HFF-Myc (cell line): ENCODE measurements around the gene ACOT11.

Experiments used
- DNase-seq: peaks from one replicate; pipeline ENCODE4 v3.0.0-alpha.2; 2011; ENCODE audit warnings: low read depth; ENCODE audit errors: extremely low read depth
- H3K4me3 ChIP-seq: replicated peaks from 2 replicates; pipeline ENCODE4 v1.5.1; 2011; ENCODE audit warnings: low read depth, mild to moderate bottlenecking, control low read depth, low read length
- TF ChIP-seq, protein P1 (sequence below): IDR thresholded peaks from 2 replicates; pipeline ENCODE4 v1.5.1; 2012; ENCODE audit warnings: mild to moderate bottlenecking, low read depth, low read length, control low read depth; ENCODE audit errors: missing control alignments

ACOT11 gene

DNA sequence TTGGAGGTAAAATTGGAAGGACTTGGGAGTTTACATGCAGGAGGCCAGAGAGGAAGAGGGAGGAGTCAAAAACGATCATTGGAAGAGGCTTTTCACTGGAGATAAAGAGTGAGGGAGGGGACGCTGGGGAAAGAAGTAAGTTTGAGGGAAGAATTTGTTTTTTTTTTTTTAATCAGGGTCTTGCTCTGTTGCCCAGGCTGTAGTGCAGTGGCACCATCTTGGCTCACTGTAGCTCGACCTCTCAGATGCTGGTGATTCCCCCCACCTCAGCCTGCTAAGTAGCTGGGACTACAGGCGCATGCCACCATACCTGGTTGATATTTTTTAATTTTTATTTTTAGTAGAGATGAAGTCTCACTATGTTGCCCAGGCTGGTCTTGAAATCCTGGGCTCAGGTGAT, 92.3 kb downstream of the ACOT11 start:
- no peak for DNase-seq
- TF ChIP-seq, protein P1, sequence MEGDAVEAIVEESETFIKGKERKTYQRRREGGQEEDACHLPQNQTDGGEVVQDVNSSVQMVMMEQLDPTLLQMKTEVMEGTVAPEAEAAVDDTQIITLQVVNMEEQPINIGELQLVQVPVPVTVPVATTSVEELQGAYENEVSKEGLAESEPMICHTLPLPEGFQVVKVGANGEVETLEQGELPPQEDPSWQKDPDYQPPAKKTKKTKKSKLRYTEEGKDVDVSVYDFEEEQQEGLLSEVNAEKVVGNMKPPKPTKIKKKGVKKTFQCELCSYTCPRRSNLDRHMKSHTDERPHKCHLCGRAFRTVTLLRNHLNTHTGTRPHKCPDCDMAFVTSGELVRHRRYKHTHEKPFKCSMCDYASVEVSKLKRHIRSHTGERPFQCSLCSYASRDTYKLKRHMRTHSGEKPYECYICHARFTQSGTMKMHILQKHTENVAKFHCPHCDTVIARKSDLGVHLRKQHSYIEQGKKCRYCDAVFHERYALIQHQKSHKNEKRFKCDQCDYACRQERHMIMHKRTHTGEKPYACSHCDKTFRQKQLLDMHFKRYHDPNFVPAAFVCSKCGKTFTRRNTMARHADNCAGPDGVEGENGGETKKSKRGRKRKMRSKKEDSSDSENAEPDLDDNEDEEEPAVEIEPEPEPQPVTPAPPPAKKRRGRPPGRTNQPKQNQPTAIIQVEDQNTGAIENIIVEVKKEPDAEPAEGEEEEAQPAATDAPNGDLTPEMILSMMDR = no peak

GRCh38 chr1:54640863-54641836, 93.1 kb downstream of the ACOT11 start, which contains the start of gene MROH7:
Gene MROH7, plus strand, starts transcription at chr1:54641786. Its CDS starts 11,141 bp downstream, at chr1:54652927.
- no peak for DNase-seq
- H3K4me3 ChIP-seq = no peak within 1 kb of the TSS
- TF ChIP-seq, protein P1 = no peak

More for the DNA sequence above, 92.3 kb downstream of the ACOT11 start:
- H3K4me3 ChIP-seq = no peak overlapping the region

DNA sequence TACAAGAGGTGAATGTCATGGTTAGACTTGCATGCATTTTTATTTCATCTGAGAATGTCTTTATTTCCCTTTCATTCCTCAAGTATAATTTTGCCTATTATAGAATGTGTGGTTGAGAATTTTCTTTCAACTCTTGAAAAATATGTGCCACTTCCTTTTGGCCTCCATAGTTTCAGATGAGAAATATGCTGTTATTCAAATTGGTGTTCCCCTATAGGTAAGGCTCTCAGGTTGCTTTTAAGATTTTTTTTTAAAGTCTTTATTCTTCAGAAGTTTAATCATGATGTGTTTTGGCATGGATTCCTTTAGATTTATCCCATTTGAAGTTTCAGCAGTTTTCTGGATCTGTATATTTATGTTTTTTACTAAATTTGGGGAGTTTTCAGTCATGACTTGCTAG, 95.7 kb downstream of the ACOT11 start:
- no peak overlapping the region for H3K4me3 ChIP-seq
- no peak for DNase-seq
- TF ChIP-seq, protein P1 = no peak

DNA sequence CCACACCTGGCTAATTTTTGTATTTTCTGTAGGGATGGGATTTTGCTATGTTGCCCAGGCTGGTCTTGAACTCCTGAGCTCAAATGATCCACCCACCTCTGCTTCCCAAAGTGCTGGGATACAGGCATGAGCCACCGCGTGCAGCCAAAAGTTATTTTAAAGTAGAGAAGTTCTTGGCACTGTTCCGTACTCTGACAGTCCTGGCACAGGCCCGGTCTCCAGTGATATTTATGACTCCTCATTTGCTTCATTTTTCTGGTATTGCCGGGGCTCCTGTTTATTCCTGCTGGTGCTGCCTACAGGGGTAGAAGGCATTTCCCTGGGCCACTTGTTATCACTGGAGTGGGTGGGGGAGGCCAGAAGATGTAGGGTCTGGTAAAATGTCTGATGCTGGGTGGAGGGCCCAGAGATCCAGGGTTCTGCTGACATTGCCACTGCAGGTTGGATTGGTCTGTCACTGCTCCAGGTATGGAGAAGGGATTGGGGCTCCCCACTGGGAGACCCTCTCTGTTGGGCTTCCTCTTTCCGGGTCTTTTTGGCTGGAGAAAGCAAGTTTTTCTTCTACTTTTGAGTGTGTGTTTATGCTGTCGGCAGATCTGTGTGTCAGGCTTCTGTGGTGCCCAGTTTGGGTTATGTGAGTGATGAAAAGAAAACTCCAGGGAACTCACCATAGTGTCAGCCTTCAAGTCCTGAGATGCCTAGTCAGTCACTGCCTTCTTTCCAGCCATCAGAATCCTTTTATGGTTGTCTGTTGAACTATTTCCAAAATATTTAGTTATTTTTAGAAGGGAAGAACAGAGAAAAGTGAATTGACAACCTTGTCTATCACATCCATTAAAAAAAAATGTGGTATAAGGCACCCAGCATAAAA, 98.0 kb downstream of the ACOT11 start:
- H3K4me3 ChIP-seq = no peak overlapping the region
- TF ChIP-seq, protein P1 = no peak
- DNase-seq = no peak

GRCh38 chr1:54649130-54649898, 101.3 kb downstream of the ACOT11 start:
- TF ChIP-seq, protein P1 = no peak
- no peak for DNase-seq
- no peak overlapping the region for H3K4me3 ChIP-seq

DNA sequence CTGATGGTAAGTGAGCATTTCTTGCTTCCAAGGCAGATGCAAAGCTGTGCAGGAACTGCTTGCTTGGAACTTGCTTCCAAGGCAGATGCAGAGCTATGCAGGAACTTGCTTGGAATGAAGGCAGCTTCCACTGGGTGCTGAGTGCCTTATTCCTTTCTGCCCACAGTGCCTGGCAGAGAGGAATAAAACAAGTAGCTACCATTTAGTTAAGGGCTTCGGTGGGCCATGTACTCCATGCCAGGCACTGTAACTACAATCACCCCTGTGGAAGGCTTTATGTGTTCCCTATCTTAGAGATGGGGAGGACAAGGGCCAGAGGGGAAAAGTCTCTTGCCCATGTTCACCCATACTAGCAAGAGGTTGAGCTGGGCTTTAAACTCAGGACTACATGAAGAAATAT, 101.9 kb downstream of the ACOT11 start:
- DNase-seq = no peak
- no peak overlapping the region for H3K4me3 ChIP-seq
- TF ChIP-seq, protein P1 = no peak
